Testis (tissue), 2 donors: ENCODE data around the gene GK2.

ENCODE experiments used
- CTCF ChIP-seq, 3 experiments: fragments of 450-650 bp in 2 of 3; fragments of 200-600 bp in 1 of 3; sonication (generic) in 1 of 3; IDR thresholded peaks; one replicate each; pipeline ENCODE4 v1.5.1; 2016 to 2019; ENCODE audit warnings: antibody characterized with exemption in 3 of 3, mild to moderate bottlenecking in 2 of 3, moderate library complexity in 1 of 3
- POLR2A ChIP-seq: fragments of 450-650 bp; IDR thresholded peaks from one replicate; pipeline ENCODE4 v1.6.1; 2017; ENCODE audit warnings: antibody characterized with exemption, mild to moderate bottlenecking, moderate library complexity

- no peak for TF ChIP-seq CTCF (IDR thresholded peaks at IDR 0.05)
- TF ChIP-seq POLR2A, result no peak
Measured at GRCh38 chr4:79455216-79455615, 47.2 kb upstream of the GK2 start.
